Inferior parietal cortex (tissue), 1 donor: Measurements from ENCODE around the gene ADM5.

Experiments used
- DNase-seq: peaks from one replicate; pipeline ENCODE4 v3.0.0-alpha.2; 2016; ENCODE audit errors: extremely low spot score

The ADM5 gene

GRCh38 chr19:49658566-49659442, 30.6 kb upstream of the ADM5 start:
- DNase-seq, result no peak

DNA sequence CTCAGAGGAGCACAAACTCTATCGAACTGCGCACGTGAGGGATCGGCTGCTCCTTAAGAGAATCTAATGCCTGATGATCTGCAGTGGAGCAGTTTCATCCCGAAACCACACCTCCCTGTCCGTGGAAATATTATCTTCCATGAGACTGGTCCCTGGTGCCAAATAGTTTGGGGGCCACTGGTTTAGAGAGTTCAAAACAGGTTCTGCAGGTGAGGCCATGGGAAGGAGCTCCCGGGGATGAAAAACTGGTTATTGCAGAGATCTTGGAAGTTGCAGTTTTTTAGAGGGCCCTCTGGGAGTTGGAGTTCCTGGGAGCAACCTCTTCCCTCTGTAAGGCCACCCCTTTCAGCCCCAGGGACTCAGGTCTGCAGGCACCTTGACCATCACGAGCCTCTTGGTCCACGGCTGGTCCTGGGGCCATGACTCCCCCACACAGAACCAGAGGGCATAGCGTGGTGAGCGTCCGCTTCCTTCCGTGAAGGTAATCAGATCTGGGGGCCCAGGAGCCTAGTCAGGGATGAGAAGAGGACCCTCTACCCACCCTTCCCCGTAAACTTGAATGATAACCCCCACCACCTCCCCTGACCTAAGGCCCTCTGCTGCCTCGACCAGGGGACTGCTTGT, 28.9 kb upstream of the ADM5 start:
- no peak for DNase-seq

- DNase-seq, result no peak
Observed at GRCh38 chr19:49662011-49662410, 27.4 kb upstream of the ADM5 start.

GRCh38 chr19:49663224-49663623, 26.2 kb upstream of the ADM5 start:
- DNase-seq, result no peak

DNA sequence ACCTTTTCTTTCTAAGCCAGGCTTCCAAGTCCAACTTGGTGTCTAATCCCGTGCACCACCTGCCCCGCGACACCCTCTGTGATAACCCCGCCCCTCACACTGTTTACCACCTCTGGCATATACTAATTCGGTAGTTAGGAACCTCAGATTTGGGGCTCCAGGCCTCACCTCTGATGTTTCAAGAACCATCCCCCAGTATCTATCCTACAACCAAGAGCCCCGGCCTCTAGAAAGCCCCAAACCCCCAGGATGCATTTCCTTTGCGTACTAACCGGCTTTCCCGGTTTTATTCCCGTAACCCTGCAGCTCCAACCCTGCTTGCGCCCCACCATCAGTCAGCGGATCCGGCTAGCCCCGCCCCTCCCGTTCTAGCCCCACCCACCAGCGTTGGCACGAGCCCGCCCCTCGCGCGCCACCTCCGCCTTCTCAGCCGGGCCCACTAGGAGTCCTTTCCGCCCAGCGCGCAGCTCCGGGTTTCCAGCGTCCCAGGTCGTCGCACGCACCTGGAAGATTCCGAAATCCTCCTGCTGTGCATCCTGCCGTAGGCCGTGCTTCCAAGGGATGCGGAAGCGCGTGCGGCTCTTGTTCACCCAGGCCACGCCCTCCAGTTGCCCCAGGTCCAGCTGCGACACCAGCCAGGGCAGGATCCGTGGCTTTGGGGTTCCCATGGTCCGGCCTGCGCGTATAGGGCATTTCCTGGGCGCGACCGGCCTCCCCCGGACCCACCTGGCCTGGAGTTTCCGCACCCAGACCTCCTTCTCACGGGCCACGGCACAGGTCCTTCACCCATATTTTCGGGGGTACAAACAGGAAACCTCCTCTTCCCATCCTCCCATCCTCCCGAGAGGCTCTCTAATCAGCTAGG, 25.0 kb upstream of the ADM5 start:
- peak; percentile 75 for DNase-seq

DNA sequence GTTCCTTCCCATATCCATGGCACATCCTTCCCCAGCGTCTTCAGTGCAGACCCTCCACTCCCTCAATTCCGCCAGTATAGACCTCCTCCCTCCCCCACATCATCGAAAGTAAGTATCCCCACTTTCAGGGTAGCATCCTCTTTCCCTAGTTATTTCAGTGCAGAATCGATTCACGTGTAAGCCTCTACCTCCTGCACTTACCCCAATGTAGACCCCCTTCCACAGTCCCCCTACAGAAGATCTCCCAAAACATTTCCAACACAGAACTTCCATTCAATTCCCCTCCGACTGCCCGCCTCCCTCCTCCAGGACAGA, 24.4 kb upstream of the ADM5 start:
- no peak for DNase-seq

- peak; percentile 99 for DNase-seq
Observed at GRCh38 chr19:49665351-49666119, 23.9 kb upstream of the ADM5 start, which contains the start of the genes BCL2L12 and IRF3. BCL2L12 (plus strand) TSS chr19:49665933; CDS start chr19:49666693, 760 bp downstream. IRF3 (minus strand) TSS chr19:49665857; CDS start chr19:49664838, 1,019 bp downstream.

DNA sequence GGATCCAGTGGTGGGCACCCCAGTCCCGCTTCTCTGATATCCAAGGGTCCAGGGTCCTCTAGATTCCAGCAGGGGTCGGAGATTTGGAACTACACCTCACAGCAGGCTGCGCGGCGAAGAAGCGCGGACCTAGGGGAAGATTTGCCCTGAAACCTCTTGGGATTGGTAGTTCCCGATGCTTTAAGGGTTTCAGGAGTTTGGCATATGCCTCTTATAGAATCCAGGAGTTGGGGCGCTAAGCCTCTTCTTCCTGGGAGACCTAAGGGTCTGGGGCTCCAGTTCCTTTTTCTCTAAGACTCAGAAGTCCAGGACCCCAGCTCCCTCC, 23.3 kb upstream of the ADM5 start:
- no peak for DNase-seq

- DNase-seq, result no peak
Observed at GRCh38 chr19:49667473-49667872, 21.9 kb upstream of the ADM5 start.

DNA sequence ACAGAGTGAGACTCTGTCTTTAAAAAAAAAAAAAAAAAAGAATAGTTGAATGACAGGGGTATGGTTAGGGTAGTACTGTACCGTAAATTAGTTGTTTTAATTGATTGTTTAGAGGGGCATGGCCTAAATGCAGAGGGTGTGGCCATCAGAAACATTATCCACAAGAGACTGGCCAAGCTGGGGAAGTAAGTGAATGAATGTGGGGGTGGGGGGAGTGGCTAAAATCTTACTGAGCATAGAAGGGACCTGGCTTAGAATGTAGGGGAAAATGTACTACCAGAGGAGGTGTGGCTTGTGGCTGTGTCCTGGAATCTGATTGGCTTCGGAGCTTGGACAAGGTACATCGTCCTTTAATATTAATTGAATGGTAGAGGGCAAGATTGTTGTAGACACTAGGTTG, 19.9 kb upstream of the ADM5 start:
- no peak for DNase-seq

- peak; percentile 75 for DNase-seq
Observed at GRCh38 chr19:49672131-49672919, 17.1 kb upstream of the ADM5 start.

DNA sequence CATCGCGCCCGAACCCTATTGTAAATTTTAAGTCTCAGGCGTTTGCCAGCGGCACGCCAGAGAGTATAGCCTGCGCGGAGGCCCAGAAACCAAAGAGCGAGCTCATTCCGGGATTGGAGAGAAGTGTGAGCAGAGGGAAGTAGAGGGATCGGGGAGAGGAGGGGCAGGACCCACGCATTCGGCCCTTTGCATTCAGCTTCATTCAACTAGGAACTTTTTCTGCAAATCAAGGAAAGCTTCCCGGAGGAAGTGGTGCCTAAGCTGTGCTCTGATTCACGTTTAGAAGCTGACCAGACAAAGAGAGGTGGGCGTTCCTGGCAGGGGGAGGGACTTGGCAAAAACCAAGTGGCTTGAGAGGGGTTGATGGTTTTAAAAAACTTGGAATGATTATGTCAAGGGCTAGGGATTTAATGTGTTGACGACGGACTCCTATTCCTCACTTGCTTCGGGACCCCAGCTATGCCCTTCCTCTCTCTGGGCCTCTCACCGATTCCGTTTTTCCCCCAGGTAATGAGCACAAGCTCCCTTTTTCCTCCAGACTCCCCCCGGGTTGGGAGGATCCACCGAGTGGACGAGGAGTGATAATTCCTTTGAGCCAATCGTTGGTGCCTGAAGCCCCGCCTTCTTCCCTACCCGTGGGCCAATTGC, 13.1 kb upstream of the ADM5 start:
- DNase-seq, result no peak

GRCh38 chr19:49676784-49677230, 12.6 kb upstream of the ADM5 start:
- DNase-seq, result peak; percentile 100

GRCh38 chr19:49677231-49677900, 12.0 kb upstream of the ADM5 start, which contains the start of gene PRMT1:
PRMT1 (plus strand) TSS chr19:49677271; CDS start chr19:49677281, 10 bp downstream.
- no peak for DNase-seq

DNA sequence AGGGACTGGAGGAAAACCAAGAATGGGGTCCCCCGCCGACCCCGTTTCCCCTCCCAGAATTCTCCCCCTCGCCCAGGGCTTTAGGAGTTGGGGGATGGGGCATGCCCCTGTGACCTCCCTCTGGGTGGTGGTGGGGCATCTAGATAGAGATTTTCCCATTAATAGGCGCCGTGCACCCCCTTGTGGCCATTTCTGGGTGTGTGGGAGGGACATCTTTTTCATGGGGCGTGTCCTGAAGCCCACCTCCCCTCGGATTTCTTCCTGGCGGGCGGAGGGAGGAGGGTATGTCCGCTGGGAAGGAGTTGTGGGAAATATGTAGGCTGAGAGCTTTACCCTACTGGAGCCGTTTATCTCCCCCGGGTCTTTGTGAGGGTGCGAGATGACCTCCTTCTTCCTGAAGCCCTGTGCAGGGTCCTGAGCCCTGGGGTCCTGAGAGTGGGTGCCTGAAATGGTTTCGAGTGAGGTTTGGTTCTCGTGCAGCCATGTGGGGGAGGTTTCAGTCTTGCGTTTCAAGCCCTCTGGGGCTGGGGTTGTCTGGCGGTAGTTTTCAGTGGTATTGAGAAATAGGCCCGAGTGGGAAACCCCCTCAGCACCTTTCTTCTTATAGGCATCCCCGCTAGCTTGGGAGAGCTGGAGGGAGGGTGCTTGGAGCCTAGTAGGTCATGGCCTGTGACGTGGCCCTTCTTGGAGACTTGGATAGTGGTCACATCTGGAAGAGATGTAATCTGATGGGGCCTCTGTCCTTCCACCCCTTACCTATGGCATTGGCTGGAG, 11.3 kb upstream of the ADM5 start:
- no peak for DNase-seq

- DNase-seq, result no peak
Observed at GRCh38 chr19:49678985-49679770, 10.2 kb upstream of the ADM5 start.

GRCh38 chr19:49679771-49680413, 9.5 kb upstream of the ADM5 start:
- DNase-seq, result no peak
